Activated CD8-positive, alpha-beta T cell treated with anti-CD3 and anti-CD28 coated beads for 36 hours (primary cell): ENCODE results near the gene SLC22A6. TPM values are rescaled to one million over a fixed set of nuclear protein-coding genes. Genes with fewer than 3 reads are reported as not detected.

Experiments
- ATAC-seq: fragments of 200-7000 bp; cut with Tn5 transposase; one replicate; pipeline ENCODE4 v1.10.0; 2021; ENCODE audit warnings: mild to moderate bottlenecking, moderate library complexity
- CTCF ChIA-PET: fragments of 350-600 bp; sonication (Branson Sonifier 250); formaldehyde crosslinking; loops from one replicate; lab custom pipeline; 2021; ENCODE audit warnings: antibody characterized with exemption; lab: Charles Lee
- POLR2A ChIA-PET: fragments of 350-600 bp; sonication (Branson Sonifier 250); formaldehyde crosslinking; loops from one replicate; lab custom pipeline; 2021; ENCODE audit warnings: antibody characterized with exemption; lab: Charles Lee
- DNase-seq: peaks from one replicate; pipeline ENCODE4 v3.0.0-alpha.2; 2020
- H3K27ac Mint-ChIP-seq: one replicate; pipeline ENCODE4 v1.8.0; 2021; ENCODE audit warnings: mild to moderate bottlenecking, mixed read lengths
- H3K27me3 Mint-ChIP-seq: one replicate; pipeline ENCODE4 v1.8.0; 2021; ENCODE audit warnings: mixed read lengths
- H3K36me3 Mint-ChIP-seq: one replicate; pipeline ENCODE4 v1.8.0; 2021; ENCODE audit warnings: low read depth, mixed read lengths
- H3K4me1 Mint-ChIP-seq: one replicate; pipeline ENCODE4 v1.8.0; 2021; ENCODE audit warnings: low read depth, mixed read lengths
- H3K4me3 Mint-ChIP-seq: one replicate; pipeline ENCODE4 v1.8.0; 2021; ENCODE audit warnings: mild to moderate bottlenecking, moderate library complexity, mixed read lengths
- H3K9me3 Mint-ChIP-seq: one replicate; pipeline ENCODE4 v1.8.0; 2021; ENCODE audit warnings: mixed read lengths
- intact Hi-C: fragments of 100-400 bp; cut with micrococcal nuclease; formaldehyde crosslinking; loops from one replicate; pipeline ENCODE4 v1.10.0; 2022
- total RNA-seq, 2 experiments: library from RNA; stranded (reverse); gene quantifications; one replicate each; pipeline ENCODE4 v1.2.3, GENCODE V29; 2021
- TF ChIP-seq, protein P1 (sequence below): fragments of 200-600 bp; IDR thresholded peaks from one replicate; pipeline ENCODE4 v1.8.0; 2022; ENCODE audit warnings: antibody characterized with exemption, mild to moderate bottlenecking

Gene SLC22A6
- total RNA-seq, 2 experiments from 2014 or later, result not detected

DNA sequence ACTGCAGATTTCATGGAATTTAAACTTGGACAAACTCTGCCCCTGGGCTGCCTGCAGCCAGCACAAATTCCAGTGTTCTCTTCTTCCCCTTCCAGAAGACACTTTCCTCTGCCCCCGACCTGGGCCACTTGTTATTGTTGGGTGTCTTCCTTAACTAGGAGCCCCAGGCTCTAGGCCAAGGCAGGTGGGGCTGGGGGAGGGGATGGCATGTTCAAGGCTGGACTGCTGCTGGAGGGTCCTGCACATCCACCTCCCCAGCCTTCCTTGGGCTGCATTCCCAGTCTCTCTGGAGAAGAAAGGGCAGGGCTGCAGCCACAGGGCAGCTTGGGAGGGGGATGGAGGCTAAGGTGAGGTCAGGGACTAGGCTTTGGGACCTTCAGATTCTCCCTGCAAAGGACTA, 11.5 kb upstream of the SLC22A6 start:
- Mint-ChIP-seq H3K27me3 (peaks cover 3% of the 10 kb centered on the region), H3K36me3 (no peaks in the 10 kb centered on the region), H3K9me3 (no peaks in the 10 kb centered on the region), H3K4me3 (no peak overlapping the region), H3K4me1 (no peaks in the 10 kb centered on the region), H3K27ac (no peak overlapping the region)
- TF ChIP-seq, protein P1, sequence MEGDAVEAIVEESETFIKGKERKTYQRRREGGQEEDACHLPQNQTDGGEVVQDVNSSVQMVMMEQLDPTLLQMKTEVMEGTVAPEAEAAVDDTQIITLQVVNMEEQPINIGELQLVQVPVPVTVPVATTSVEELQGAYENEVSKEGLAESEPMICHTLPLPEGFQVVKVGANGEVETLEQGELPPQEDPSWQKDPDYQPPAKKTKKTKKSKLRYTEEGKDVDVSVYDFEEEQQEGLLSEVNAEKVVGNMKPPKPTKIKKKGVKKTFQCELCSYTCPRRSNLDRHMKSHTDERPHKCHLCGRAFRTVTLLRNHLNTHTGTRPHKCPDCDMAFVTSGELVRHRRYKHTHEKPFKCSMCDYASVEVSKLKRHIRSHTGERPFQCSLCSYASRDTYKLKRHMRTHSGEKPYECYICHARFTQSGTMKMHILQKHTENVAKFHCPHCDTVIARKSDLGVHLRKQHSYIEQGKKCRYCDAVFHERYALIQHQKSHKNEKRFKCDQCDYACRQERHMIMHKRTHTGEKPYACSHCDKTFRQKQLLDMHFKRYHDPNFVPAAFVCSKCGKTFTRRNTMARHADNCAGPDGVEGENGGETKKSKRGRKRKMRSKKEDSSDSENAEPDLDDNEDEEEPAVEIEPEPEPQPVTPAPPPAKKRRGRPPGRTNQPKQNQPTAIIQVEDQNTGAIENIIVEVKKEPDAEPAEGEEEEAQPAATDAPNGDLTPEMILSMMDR, result no peak
- intact Hi-C loops, result no loop called here
- POLR2A ChIA-PET, result no interaction called here
- DNase-seq, result no peak
- no peak for ATAC-seq
- CTCF ChIA-PET, result interaction anchor here (1.0 to 2.0 kb wide), 3 partner anchors 19 to 91 kb away, joined by 3 to 9 read pairs (median 3); no protein-coding TSS in a partner anchor

DNA sequence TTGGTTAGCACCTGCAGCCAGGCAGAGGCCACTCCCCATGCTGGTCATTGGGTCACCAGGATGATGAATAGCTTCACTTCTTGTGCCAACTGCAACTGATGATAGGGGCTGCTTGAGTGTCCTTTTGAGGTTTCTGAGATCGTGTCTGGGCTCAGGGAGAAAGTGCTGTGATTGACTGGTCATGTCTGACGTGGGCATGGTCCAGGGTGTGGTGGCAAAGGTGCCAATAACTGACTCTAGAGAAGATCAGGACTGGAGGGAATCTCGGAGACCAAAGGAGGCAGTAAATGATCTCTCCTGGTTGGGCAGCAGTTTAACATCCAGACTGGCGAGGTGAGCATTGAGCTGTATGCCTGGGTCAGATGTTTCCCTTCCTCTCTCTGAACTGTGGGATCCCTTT, 10.0 kb upstream of the SLC22A6 start:
- TF ChIP-seq, protein P1, result no peak
- DNase-seq (no peak), ATAC-seq (no peak)
- H3K27me3 Mint-ChIP-seq, result peaks cover 3% of the 10 kb centered on the region
- no peaks in the 10 kb centered on the region for H3K36me3 Mint-ChIP-seq
- CTCF ChIA-PET, result interaction anchor here (0.8 to 2.0 kb wide), 3 partner anchors 26 to 89 kb away, joined by 3 to 9 read pairs (median 3); no protein-coding TSS in a partner anchor
- no peak overlapping the region for H3K27ac Mint-ChIP-seq
- no peaks in the 10 kb centered on the region for H3K9me3 Mint-ChIP-seq
- H3K4me3 Mint-ChIP-seq, result no peak overlapping the region
- POLR2A ChIA-PET, result no interaction called here
- no peaks in the 10 kb centered on the region for H3K4me1 Mint-ChIP-seq
- intact Hi-C loops, result no loop called here

DNA sequence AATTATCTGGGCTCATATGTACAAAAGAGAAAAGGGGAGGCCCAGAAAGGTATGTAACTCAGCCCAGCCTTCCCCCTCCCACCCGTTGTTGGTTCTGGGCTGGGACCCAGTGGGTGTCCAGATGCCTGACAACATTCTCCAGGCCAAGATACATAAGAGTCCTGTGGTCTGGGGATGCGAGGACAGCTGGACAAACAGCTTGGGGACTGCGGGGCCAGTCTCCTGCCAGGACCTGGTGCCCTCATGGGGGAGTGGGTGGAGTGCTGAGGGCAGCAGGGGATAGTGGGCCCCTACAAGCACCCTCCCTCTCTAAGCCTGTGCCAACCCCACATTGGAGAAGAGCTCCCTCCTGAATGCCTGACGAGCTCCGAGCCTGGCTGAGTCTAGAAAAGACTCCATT, 3.5 kb upstream of the SLC22A6 start:
- Mint-ChIP-seq H3K27me3 (peaks cover 5% of the 10 kb centered on the region), H3K9me3 (no peaks in the 10 kb centered on the region), H3K4me3 (no peak overlapping the region), H3K4me1 (no peaks in the 10 kb centered on the region), H3K27ac (no peak overlapping the region), H3K36me3 (no peaks in the 10 kb centered on the region)
- CTCF ChIA-PET, result interaction anchor here (1.1 to 2.2 kb wide), 3 partner anchors 13 to 35 kb away, joined by 3 to 6 read pairs (median 6); no protein-coding TSS in a partner anchor
- POLR2A ChIA-PET, result no interaction called here
- no peak for ATAC-seq
- TF ChIP-seq, protein P1, result no peak
- no peak for DNase-seq
- intact Hi-C loops, result no loop called here

DNA sequence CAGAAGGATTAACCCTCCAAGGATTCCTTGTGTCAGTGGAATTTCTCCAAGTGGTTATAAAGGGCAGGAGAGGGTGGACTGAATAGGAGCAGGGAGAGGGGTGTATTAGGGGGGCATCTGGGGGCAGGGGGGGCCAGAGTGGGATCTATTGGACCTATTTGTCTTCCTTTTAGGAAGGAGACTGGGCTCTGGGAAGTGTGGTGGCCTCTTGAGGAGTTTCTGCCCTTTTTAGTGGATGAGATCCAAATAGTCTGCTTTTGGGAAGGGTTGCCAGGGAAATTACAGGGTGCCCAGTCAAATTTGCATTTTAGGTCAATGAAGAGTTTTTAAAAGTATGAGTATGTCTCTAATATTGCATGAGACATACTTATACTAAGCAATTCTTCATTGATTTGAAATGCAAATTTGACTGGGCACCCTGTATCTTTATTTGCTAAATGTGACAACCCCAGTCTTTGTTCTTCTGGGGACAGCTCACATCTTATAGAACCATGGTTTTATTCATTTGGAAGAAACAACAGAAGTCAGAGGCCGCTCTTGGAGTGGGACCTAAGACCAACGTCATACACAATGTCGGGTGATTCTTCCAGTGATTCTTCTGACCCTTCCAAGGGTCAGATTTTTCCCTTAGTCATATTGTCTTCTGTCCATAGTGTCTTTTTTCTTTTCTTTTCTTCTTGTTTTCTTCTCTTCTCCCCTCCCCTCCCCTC, 429 bp upstream of the SLC22A6 start:
- no peaks in the 10 kb centered on the region for H3K9me3 Mint-ChIP-seq
- TF ChIP-seq, protein P1, result no peak
- ChIA-PET CTCF (interaction anchor here (1.0 kb wide), 1 partner anchor 9 kb away, joined by 4 read pairs; no protein-coding TSS in a partner anchor), POLR2A (no interaction called here)
- no peaks in the 10 kb centered on the region for H3K4me1 Mint-ChIP-seq
- no peak overlapping the region for H3K4me3 Mint-ChIP-seq
- intact Hi-C loops, result no loop called here
- no peaks in the 10 kb centered on the region for H3K36me3 Mint-ChIP-seq
- peaks cover 7% of the 10 kb centered on the region for H3K27me3 Mint-ChIP-seq
- ATAC-seq (no peak), DNase-seq (no peak)
- H3K27ac Mint-ChIP-seq, result no peak overlapping the region

DNA sequence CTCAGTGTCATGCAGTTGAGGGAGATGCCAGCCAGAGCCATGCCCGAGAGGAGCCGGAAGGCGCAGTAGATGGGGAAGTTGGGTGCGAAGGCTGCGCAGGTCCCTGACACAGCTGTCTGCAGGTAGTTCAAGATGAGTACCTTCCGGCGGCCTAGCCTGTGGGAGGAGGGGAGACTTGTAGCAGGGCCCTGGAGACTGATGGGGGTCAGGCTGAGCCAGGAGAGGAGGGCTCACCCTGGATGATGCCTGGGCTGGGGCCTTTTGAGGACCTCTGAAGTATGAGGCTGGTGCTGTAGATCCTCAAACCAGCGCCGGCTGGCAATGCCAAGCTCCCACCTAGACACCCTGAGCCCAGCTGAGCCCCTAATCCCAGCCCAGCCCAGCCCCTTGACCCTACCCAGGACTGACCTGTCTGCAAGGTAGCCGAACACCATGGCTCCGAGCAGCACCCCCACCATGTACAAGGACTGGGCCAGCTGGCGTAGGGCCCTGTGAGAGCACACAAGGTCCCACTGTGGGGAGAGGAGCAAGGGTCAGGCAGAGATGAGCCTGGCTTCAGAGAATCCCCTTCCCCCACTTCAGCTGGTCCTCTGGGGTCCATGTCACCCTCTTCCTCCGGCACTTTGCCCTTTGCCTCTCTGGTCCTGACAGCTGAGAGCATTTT, 1.1 kb downstream of the SLC22A6 start:
- intact Hi-C loops, result no loop called here
- TF ChIP-seq, protein P1, result no peak
- ATAC-seq (no peak), DNase-seq (no peak)
- H3K4me1 Mint-ChIP-seq, result no peaks in the 10 kb centered on the region
- ChIA-PET CTCF (no interaction called here), POLR2A (no interaction called here)
- H3K27me3 Mint-ChIP-seq, result peaks cover 10% of the 10 kb centered on the region
- no peaks in the 10 kb centered on the region for H3K9me3 Mint-ChIP-seq
- no peak overlapping the region for H3K27ac Mint-ChIP-seq
- no peak overlapping the region for H3K4me3 Mint-ChIP-seq
- H3K36me3 Mint-ChIP-seq, result no peaks in the 10 kb centered on the region
